ENCODE results near the gene ZNF385B.

ZNF385B gene

DNA sequence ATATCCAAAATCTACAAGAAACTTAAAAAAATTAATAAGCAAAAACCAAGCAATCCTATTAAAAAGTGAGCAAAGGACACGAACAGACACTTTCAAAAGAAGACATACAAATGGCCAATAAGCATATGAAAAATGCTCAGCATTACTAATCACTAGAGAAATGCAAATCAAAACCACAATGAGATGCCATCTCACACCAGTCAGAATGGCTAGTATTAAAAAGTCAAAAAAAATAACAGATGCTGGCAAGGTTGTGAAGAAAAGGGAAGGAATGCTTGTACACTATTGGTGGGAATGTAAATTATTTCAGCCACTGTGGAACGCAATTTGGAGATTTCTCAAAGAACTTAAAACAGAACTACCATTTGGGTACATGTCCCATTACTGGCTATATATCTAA, 467.9 kb downstream of the ZNF385B start:
- DNase-seq (ENCODE audit: low read depth in 2 of 2) = no peak
